AG10803 (cell line): ENCODE data around the gene ARL6IP4.
A peak's percentile ranks its signal among the peaks of the same experiment; 100 is the strongest.

Experiments used
- DNase-seq: peaks from one replicate; pipeline ENCODE4 v3.0.0; 2010; ENCODE audit warnings: low read depth
- H3K4me3 ChIP-seq: 2 replicates; pipeline ENCODE4 v1.5.1; 2011; ENCODE audit warnings: mild to moderate bottlenecking, low read length, control low read depth
- CTCF ChIP-seq: conservative IDR thresholded peaks from 2 replicates; pipeline ENCODE4 v1.5.1; 2011; ENCODE audit warnings: mild to moderate bottlenecking, low read length, control low read depth, inconsistent platforms

The ARL6IP4 gene

GRCh38 chr12:122949405-122949804 lies 31.1 kb upstream of the ARL6IP4 start:
- no peak overlapping the region for H3K4me3 ChIP-seq
- no peak for DNase-seq
- no peak for TF ChIP-seq CTCF

GRCh38 chr12:122949816-122950675 lies 30.4 kb upstream of the ARL6IP4 start:
- no peak for DNase-seq
- no peak for TF ChIP-seq CTCF
- H3K4me3 ChIP-seq = no peak overlapping the region

GRCh38 chr12:122951406-122951805 lies 29.1 kb upstream of the ARL6IP4 start:
- DNase-seq = no peak
- no peak overlapping the region for H3K4me3 ChIP-seq
- no peak for TF ChIP-seq CTCF

DNA sequence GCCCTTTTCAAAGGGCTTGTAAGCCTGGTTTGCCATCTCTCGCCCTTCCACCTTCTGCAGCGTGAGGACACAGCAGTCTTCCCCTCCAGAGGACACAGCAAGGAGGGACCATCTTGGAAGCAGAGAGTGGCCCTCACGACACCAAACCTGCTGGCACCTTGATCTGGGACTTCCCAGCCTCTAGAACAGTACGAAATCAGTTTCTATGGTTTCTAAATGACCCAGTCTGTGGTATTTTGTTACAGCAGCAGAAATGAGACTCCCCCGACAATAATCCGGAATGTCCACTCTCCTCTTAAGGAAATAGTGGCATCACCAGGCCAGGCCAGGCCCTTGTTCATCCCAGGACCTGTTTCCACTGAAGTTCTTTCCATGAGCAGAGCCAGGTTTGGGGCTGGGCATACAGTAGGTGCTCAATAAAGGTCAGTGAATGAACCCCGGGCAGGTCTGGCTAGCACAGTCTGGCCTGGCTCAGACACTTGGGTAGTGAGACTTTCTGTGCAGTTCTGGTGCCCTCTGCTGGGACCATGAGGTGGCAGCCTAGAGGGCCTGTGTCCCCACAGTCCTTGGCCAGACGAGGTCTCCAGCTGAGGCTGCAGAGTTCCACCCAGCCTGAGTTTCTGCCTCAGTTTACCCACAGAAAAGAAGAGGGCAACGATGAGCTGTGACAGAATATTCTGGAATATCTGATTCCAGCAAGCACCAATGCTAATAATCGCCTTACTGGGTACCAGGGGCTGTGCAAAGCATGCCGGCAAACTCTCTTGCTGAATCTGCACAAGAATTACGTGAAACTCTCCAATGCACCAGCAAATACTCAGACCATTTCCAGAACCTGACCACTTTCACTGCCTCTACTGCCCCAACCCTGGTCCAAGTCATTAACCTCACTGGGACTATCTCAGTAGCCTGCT lies 28.2 kb upstream of the ARL6IP4 start:
- DNase-seq = peak; percentile 65
- no peak overlapping the region for H3K4me3 ChIP-seq
- peak; percentile 96 for TF ChIP-seq CTCF

DNA sequence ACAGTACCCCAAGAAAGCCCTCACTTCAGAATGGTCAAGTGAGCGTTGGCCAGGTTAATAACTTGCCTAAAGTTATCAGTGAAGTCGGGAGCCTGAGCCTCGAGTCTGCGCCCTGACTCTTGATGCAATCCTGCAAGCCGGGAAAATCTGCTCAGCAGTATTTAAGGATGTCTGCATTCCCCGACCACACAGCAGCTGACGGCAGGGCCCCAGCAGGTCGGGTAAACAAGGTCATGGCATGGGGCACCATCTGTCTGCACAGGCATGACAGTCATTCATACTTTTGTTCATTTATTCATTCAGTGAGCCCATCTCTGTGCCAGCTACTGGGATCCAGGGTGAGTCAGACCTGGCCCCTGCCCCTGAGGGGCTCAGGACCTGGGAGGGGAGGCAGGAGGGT lies 25.3 kb upstream of the ARL6IP4 start:
- TF ChIP-seq CTCF = no peak
- no peak for DNase-seq
- no peak overlapping the region for H3K4me3 ChIP-seq

GRCh38 chr12:122956035-122956434 lies 24.4 kb upstream of the ARL6IP4 start:
- no peak for TF ChIP-seq CTCF
- no peak for DNase-seq
- H3K4me3 ChIP-seq = no peak overlapping the region
